ENCODE measurements around the gene CD28. TPM values are rescaled to one million over a fixed set of nuclear protein-coding genes. Genes with fewer than 3 reads are reported as not detected.

The CD28 gene
- 1 to 10 TPM in 1 of 4 donors, under 1 TPM in 3; 0.42 to 1.3 (median 0.63) TPM for total RNA-seq

- H3K4me3 ChIP-seq = peak within 1 kb of the TSS in 2 of 4 donors; percentile 5 to 10
- H3K27ac ChIP-seq = peak within 1 kb of the TSS in 2 of 4 donors; percentile 8 to 42
- 62 to 71% methylated on average over 9 of the region's 9 CpGs for WGBS, 2 donors
Observed at GRCh38 chr2:203706403-203706802, at the start of gene CD28. CD28 (plus strand) TSS chr2:203706639; CDS start chr2:203706697, 58 bp downstream.

GRCh38 chr2:203659331-203660049, 46.9 kb upstream of the CD28 start:
- no peaks in the 10 kb centered on the region for H3K36me3 ChIP-seq
- no peaks in the 10 kb centered on the region for H3K27me3 ChIP-seq
- no peak for DNase-seq
- peaks cover 0 to 44% (median 10%) of the 10 kb centered on the region in 3 donors for H3K4me1 ChIP-seq
- H3K9me3 ChIP-seq = no peaks in the 10 kb centered on the region
- intact Hi-C loops (cut with DNase I) = loop anchor here (10.0 kb wide), 1 partner anchor 155 kb away; no protein-coding TSS in a partner anchor
- WGBS, 2 donors = 82 to 86% methylated on average over 4 of the region's 4 CpGs
- no peak overlapping the region for H3K4me3 ChIP-seq
- no peak for TF ChIP-seq POLR2A (IDR thresholded peaks at IDR 0.05)
- TF ChIP-seq CTCF (IDR thresholded peaks at IDR 0.05) = no peak
- no peak overlapping the region for H3K27ac ChIP-seq

More at GRCh38 chr2:203706403-203706802, at the start of gene CD28:
- Histone ChIP-seq H3K27me3 (no peaks in the 10 kb centered on the region), H3K36me3 (no peaks in the 10 kb centered on the region), H3K4me1 (no peaks in the 10 kb centered on the region), H3K9me3 (no peaks in the 10 kb centered on the region)
- no peak for DNase-seq
- intact Hi-C loops (cut with DNase I) = no loop called here
- TF ChIP-seq CTCF (IDR thresholded peaks at IDR 0.05) (no peak), POLR2A (IDR thresholded peaks at IDR 0.05) (peak in 1 of 4 donors; percentile 67)

- intact Hi-C loops (cut with DNase I) = no loop called here
- Histone ChIP-seq H3K27me3 (no peaks in the 10 kb centered on the region), H3K36me3 (no peaks in the 10 kb centered on the region), H3K4me1 (peaks cover 0 to 48% (median 10%) of the 10 kb centered on the region in 3 donors), H3K9me3 (no peaks in the 10 kb centered on the region), H3K4me3 (no peak overlapping the region), H3K27ac (no peak overlapping the region)
- 94 to 98% methylated on average over 2 of the region's 2 CpGs for WGBS, 2 donors
- no peak for DNase-seq
- TF ChIP-seq CTCF (IDR thresholded peaks at IDR 0.05) (no peak), POLR2A (IDR thresholded peaks at IDR 0.05) (no peak)
Observed at GRCh38 chr2:203660465-203660864, 46.0 kb upstream of the CD28 start.

GRCh38 chr2:203661279-203661908, 45.0 kb upstream of the CD28 start:
- Histone ChIP-seq H3K9me3 (no peaks in the 10 kb centered on the region), H3K27ac (no peak overlapping the region), H3K27me3 (no peaks in the 10 kb centered on the region), H3K4me3 (no peak overlapping the region), H3K36me3 (no peaks in the 10 kb centered on the region), H3K4me1 (peaks cover 0 to 40% (median 10%) of the 10 kb centered on the region in 3 donors)
- WGBS, 2 donors = 63 to 70% methylated on average over 2 to 3 of the region's 3 CpGs
- no peak for TF ChIP-seq CTCF (IDR thresholded peaks at IDR 0.05)
- no peak for TF ChIP-seq POLR2A (IDR thresholded peaks at IDR 0.05)
- no peak for DNase-seq
- intact Hi-C loops (cut with DNase I) = no loop called here

GRCh38 chr2:203662487-203662886, 44.0 kb upstream of the CD28 start:
- no peak overlapping the region for H3K27ac ChIP-seq
- no peaks in the 10 kb centered on the region for H3K27me3 ChIP-seq
- H3K4me1 ChIP-seq = peaks cover 0 to 29% (median 3%) of the 10 kb centered on the region in 3 donors
- WGBS, 2 donors = 0 to 6% methylated on average over 1 of the region's 1 CpG
- no peaks in the 10 kb centered on the region for H3K36me3 ChIP-seq
- no peak for TF ChIP-seq CTCF (IDR thresholded peaks at IDR 0.05)
- no peak for TF ChIP-seq POLR2A (IDR thresholded peaks at IDR 0.05)
- DNase-seq = no peak
- H3K9me3 ChIP-seq = no peaks in the 10 kb centered on the region
- intact Hi-C loops (cut with DNase I) = no loop called here
- no peak overlapping the region for H3K4me3 ChIP-seq
